Measurements from ENCODE around the gene SCN1A. TPM values are rescaled to one million over a fixed set of nuclear protein-coding genes. Genes with fewer than 3 reads are reported as not detected.
"Not testable (repeated sequence)": the region's sequence is repeated elsewhere in the genome, so short reads cannot be mapped to it uniquely, and the experiment has no call there.

The SCN1A gene
- polyA plus RNA-seq, 3 donors = not detected

DNA sequence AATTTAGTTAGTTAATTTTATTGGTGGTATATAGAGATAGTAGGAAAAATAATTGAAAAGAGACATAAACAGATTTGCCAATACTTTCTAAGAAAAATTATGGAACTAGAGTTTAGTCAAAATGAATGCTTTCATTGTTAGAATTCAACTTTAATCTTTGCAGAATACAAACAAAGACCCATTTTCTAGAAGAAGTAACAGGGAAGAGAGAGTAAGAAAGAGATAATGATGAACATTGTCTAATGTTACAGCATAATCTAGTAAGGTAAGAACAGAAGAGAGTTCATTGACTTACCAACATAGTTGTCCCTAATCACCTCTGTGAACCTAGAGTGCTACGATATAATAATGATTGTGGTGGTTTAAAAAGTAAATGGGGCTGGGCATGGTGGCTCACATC is 23.7 kb downstream of the SCN1A start:
- no peak overlapping the region for H3K27ac Mint-ChIP-seq
- H3K27me3 Mint-ChIP-seq (ENCODE audit: low read depth in 3 of 3) = peaks cover 0 to 3% (median 0%) of the 10 kb centered on the region in 3 donors
- Histone ChIP-seq H4K20me1 (ENCODE audit: insufficient read depth, low read length) (no peaks in the 10 kb centered on the region), H3K9me3 (replicated peaks in 1 of 2; ENCODE audit: control insufficient read depth in 1 of 2, insufficient read depth in 1 of 2, low read length in 2 of 2) (no peaks in the 10 kb centered on the region), H3K4me1 (ENCODE audit: control insufficient read depth in 1 of 2, insufficient read depth in 2 of 2, low read length in 2 of 2) (no peaks in the 10 kb centered on the region), H2AFZ (ENCODE audit: insufficient read depth, low read depth, low read length, poor library complexity, severe bottlenecking) (no peak overlapping the region), H3K27ac (ENCODE audit: low read depth in 1 of 2, low read length in 2 of 2) (no peak overlapping the region), H3K27me3 (ENCODE audit: control insufficient read depth in 2 of 2, insufficient read depth in 2 of 2, low read length in 2 of 2) (no peaks in the 10 kb centered on the region), H3K36me3 (replicated peaks in 1 of 2; ENCODE audit: control insufficient read depth in 1 of 2, insufficient read depth in 2 of 2, low read length in 2 of 2) (no peaks in the 10 kb centered on the region), H3K79me2 (ENCODE audit: insufficient read depth, low read length) (no peaks in the 10 kb centered on the region), H3K9ac (ENCODE audit: insufficient read depth, low read length, poor library complexity, severe bottlenecking) (no peak overlapping the region), H3K4me3 (replicated peaks in 1 of 3; ENCODE audit: low read depth in 2 of 3, low read length in 3 of 3) (no peak overlapping the region), H3K4me2 (replicated peaks; ENCODE audit: extremely low read depth, low read length, poor library complexity, severe bottlenecking) (no peak overlapping the region)
- intact Hi-C loops (cut with micrococcal nuclease) = loop anchor here in 1 of 2 donors (10.0 kb wide), 1 partner anchor 149 kb away; the partner anchor contains the start of gene TTC21B
- H3K36me3 Mint-ChIP-seq = no peaks in the 10 kb centered on the region
- TF ChIP-seq, protein P1, sequence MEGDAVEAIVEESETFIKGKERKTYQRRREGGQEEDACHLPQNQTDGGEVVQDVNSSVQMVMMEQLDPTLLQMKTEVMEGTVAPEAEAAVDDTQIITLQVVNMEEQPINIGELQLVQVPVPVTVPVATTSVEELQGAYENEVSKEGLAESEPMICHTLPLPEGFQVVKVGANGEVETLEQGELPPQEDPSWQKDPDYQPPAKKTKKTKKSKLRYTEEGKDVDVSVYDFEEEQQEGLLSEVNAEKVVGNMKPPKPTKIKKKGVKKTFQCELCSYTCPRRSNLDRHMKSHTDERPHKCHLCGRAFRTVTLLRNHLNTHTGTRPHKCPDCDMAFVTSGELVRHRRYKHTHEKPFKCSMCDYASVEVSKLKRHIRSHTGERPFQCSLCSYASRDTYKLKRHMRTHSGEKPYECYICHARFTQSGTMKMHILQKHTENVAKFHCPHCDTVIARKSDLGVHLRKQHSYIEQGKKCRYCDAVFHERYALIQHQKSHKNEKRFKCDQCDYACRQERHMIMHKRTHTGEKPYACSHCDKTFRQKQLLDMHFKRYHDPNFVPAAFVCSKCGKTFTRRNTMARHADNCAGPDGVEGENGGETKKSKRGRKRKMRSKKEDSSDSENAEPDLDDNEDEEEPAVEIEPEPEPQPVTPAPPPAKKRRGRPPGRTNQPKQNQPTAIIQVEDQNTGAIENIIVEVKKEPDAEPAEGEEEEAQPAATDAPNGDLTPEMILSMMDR (IDR thresholded peaks at IDR 0.05) = no peak
- H3K4me3 Mint-ChIP-seq = no peak overlapping the region
- WGBS (ENCODE audit: insufficient coverage) = no CpG with 5 or more reads among the region's 1 CpG
- H3K9me3 Mint-ChIP-seq = peaks cover 0 to 6% (median 0%) of the 10 kb centered on the region in 7 donors
- no peaks in the 10 kb centered on the region for H3K4me1 Mint-ChIP-seq
- DNase-seq = no peak

GRCh38 chr2:166103277-166103676 is 24.5 kb downstream of the SCN1A start:
- H3K4me2 ChIP-seq (replicated peaks; ENCODE audit: extremely low read depth, low read length, poor library complexity, severe bottlenecking); H2AFZ ChIP-seq (ENCODE audit: insufficient read depth, low read depth, low read length, poor library complexity, severe bottlenecking); H3K79me2 ChIP-seq (ENCODE audit: insufficient read depth, low read length); H3K4me3 Mint-ChIP-seq; H3K4me1 ChIP-seq (ENCODE audit: control insufficient read depth in 1 of 2, insufficient read depth in 2 of 2, low read length in 2 of 2); H3K4me1 Mint-ChIP-seq; H4K20me1 ChIP-seq (ENCODE audit: insufficient read depth, low read length); H3K9me3 Mint-ChIP-seq; H3K36me3 Mint-ChIP-seq; H3K36me3 ChIP-seq (replicated peaks in 1 of 2; ENCODE audit: control insufficient read depth in 1 of 2, insufficient read depth in 2 of 2, low read length in 2 of 2); H3K9me3 ChIP-seq (replicated peaks in 1 of 2; ENCODE audit: control insufficient read depth in 1 of 2, insufficient read depth in 1 of 2, low read length in 2 of 2); H3K27ac Mint-ChIP-seq; DNase-seq; H3K27me3 Mint-ChIP-seq (ENCODE audit: low read depth in 3 of 3); H3K9ac ChIP-seq (ENCODE audit: insufficient read depth, low read length, poor library complexity, severe bottlenecking); H3K4me3 ChIP-seq (replicated peaks in 1 of 3; ENCODE audit: low read depth in 2 of 3, low read length in 3 of 3); H3K27me3 ChIP-seq (ENCODE audit: control insufficient read depth in 2 of 2, insufficient read depth in 2 of 2, low read length in 2 of 2); H3K27ac ChIP-seq (ENCODE audit: low read depth in 1 of 2, low read length in 2 of 2): not testable (repeated sequence)
- intact Hi-C loops (cut with micrococcal nuclease) = loop anchor here in 1 of 2 donors (10.0 kb wide), 1 partner anchor 148 kb away; the partner anchor contains the start of gene TTC21B
- 100% methylated on average over 2 of the region's 7 CpGs for WGBS (ENCODE audit: insufficient coverage)

Measured in CD14-positive monocyte (primary cell).